WERI-Rb-1 (cell line): Measurements from ENCODE around the gene CIT.
A peak's percentile ranks its signal among the peaks of the same experiment; 100 is the strongest.

Source experiments
- DNase-seq: peaks from one replicate; pipeline ENCODE4 v3.0.0-alpha.2; 2020
- H3K27ac ChIP-seq: fragments of 250-450 bp; sonication (Bioruptor Pico); 2 replicates; pipeline ENCODE4 v1.5.1; 2020; ENCODE audit warnings: mild to moderate bottlenecking, moderate library complexity
- H3K27me3 ChIP-seq: fragments of 250-450 bp; sonication (Bioruptor Pico); 2 replicates; pipeline ENCODE4 v1.5.1; 2021; ENCODE audit warnings: mild to moderate bottlenecking, low read depth, moderate library complexity; ENCODE audit not compliant: insufficient read depth, severe bottlenecking
- H3K36me3 ChIP-seq: fragments of 250-450 bp; sonication (Bioruptor Pico); 2 replicates; pipeline ENCODE4 v1.5.1; 2020; ENCODE audit warnings: mild to moderate bottlenecking, moderate library complexity
- H3K4me3 ChIP-seq: 2 replicates; pipeline ENCODE4 v1.5.1; 2011; ENCODE audit warnings: low read depth, mild to moderate bottlenecking, control low read depth, low read length
- H3K9me3 ChIP-seq: fragments of 250-450 bp; sonication (Bioruptor Pico); 2 replicates; pipeline ENCODE4 v1.5.1; 2021; ENCODE audit warnings: mild to moderate bottlenecking, moderate library complexity; ENCODE audit not compliant: severe bottlenecking
- CTCF ChIP-seq: IDR thresholded peaks from 2 replicates; pipeline ENCODE4 v1.5.1; 2011; ENCODE audit warnings: low read depth, mild to moderate bottlenecking, control low read depth, inconsistent platforms, low read length

CIT gene

DNA sequence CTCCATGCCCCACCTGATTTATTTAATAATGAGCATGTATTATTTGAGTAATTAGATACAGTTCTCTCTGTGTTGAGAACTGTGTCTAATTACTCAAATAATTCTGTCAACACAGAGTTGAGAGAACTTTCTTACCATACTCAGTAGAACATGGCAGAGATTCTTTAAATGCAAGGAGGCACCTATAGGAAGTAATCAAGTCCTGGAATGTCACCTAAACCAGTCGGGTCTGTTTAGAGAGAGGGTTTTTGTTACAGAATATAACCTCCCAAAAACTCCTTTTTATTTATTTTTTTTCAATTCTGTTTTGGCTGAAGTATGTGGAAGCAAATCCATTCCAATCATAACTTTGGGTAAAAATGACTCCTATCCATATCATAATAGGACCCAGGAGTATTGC, 37.5 kb upstream of the CIT start:
- TF ChIP-seq CTCF: no peak
- DNase-seq: no peak
- H3K27ac ChIP-seq: no peak overlapping the region
- no peaks in the 10 kb centered on the region for H3K36me3 ChIP-seq
- H3K4me3 ChIP-seq: no peak overlapping the region
- H3K9me3 ChIP-seq: no peaks in the 10 kb centered on the region
- no peaks in the 10 kb centered on the region for H3K27me3 ChIP-seq

GRCh38 chr12:119913536-119914330, 36.6 kb upstream of the CIT start:
- DNase-seq: no peak
- Histone ChIP-seq H3K9me3 (no peaks in the 10 kb centered on the region), H3K27ac (no peak overlapping the region), H3K36me3 (no peaks in the 10 kb centered on the region), H3K4me3 (no peak overlapping the region), H3K27me3 (no peaks in the 10 kb centered on the region)
- no peak for TF ChIP-seq CTCF

DNA sequence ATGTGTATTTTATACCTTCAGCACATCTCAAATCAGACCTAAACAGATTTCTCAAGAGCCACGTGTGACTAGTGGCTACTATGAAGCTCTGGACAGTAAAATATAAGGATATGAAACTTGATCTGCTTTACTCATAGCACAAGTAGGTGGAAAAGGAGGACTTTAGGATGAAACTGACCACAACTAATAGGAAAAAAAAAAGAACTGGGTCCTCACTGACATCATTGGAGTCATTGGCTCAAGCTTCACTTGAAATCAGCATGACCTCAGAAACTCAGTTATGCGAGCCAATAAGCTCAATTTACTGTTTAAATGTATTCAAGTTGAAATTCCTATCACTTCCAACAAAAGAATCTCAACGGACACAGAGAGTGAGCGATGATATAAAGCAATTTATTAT, 34.1 kb upstream of the CIT start:
- no peak overlapping the region for H3K4me3 ChIP-seq
- no peak overlapping the region for H3K27ac ChIP-seq
- H3K27me3 ChIP-seq: no peaks in the 10 kb centered on the region
- no peaks in the 10 kb centered on the region for H3K36me3 ChIP-seq
- TF ChIP-seq CTCF: no peak
- no peak for DNase-seq
- no peaks in the 10 kb centered on the region for H3K9me3 ChIP-seq

GRCh38 chr12:119910586-119910985, 33.5 kb upstream of the CIT start:
- Histone ChIP-seq H3K4me3 (no peak overlapping the region), H3K27ac (no peak overlapping the region), H3K9me3 (no peaks in the 10 kb centered on the region), H3K36me3 (no peaks in the 10 kb centered on the region), H3K27me3 (no peaks in the 10 kb centered on the region)
- TF ChIP-seq CTCF: no peak
- no peak for DNase-seq

DNA sequence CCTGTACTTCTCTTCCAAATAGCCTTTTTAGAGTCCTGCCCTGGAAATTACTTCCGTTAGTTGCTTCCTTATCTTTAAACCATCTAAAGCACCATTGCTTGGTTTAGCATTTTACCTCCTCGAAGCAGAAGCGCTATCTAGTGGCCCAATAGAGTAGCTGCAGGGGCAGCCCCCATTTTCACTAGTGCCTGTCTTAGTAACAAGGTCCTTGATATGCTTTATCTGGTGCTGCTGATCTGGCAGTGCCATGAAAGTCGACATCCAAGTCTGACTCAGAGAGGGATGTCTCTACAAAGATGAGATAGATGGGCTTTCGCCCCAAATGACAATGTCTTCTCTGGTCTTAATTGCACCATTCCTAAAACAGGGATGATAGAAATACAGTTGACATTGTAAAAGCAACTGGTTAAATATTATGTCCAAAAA, 25.0 kb upstream of the CIT start:
- no peak overlapping the region for H3K27ac ChIP-seq
- no peaks in the 10 kb centered on the region for H3K27me3 ChIP-seq
- peak; percentile 80 for DNase-seq
- no peak overlapping the region for H3K4me3 ChIP-seq
- TF ChIP-seq CTCF: peak; percentile 87
- no peaks in the 10 kb centered on the region for H3K36me3 ChIP-seq
- H3K9me3 ChIP-seq: no peaks in the 10 kb centered on the region

GRCh38 chr12:119901670-119902069, 24.6 kb upstream of the CIT start:
- Histone ChIP-seq H3K36me3 (no peaks in the 10 kb centered on the region), H3K4me3 (no peak overlapping the region), H3K27me3 (no peaks in the 10 kb centered on the region), H3K9me3 (no peaks in the 10 kb centered on the region), H3K27ac (no peak overlapping the region)
- DNase-seq: no peak
- TF ChIP-seq CTCF: no peak
